ENCODE data around the gene FGFBP1. TPM values are rescaled to one million over a fixed set of nuclear protein-coding genes. Genes with fewer than 3 reads are reported as not detected.

FGFBP1 gene
- total RNA-seq, 1 donor from 2014 or later: not detected

DNA sequence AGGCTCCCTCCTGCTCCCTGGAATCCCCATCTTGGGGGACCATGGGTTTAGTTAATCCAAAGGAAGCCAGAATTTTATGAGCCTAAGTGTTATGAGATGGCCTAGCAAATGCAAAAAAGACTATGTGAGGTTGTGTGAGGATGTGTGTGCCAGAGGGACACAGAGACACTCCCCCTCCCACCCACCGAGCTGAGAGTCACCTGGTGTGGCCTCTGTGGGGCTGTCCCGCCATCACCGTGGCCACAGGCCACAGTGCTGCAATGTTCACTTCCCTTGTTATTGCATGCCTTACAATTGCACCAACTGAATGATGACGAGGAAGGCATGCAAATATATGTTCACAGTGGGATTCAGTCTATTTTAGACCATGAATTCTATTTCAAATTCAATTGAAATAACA, 25.0 kb upstream of the FGFBP1 start:
- no peak overlapping the region for H3K4me3 Mint-ChIP-seq (ENCODE audit: unreplicated experiment)
- no peak for TF ChIP-seq CTCF (IDR thresholded peaks at IDR 0.05)
- H3K27me3 Mint-ChIP-seq (ENCODE audit: low read depth): peaks cover 18% of the 10 kb centered on the region
- H3K4me1 Mint-ChIP-seq (ENCODE audit: low read depth): peaks cover 8% of the 10 kb centered on the region
- H3K36me3 Mint-ChIP-seq (ENCODE audit: low read depth): peaks cover 6% of the 10 kb centered on the region
- DNase-seq (ENCODE audit: low spot score): no peak
- H3K9me3 Mint-ChIP-seq (ENCODE audit: low read depth): peaks cover 10% of the 10 kb centered on the region
- H3K27ac Mint-ChIP-seq (ENCODE audit: unreplicated experiment): no peak overlapping the region

- H3K27me3 Mint-ChIP-seq (ENCODE audit: low read depth): peaks cover 18% of the 10 kb centered on the region
- no peak for DNase-seq (ENCODE audit: low spot score)
- peaks cover 8% of the 10 kb centered on the region for H3K4me1 Mint-ChIP-seq (ENCODE audit: low read depth)
Measured at GRCh38 chr4:15963001-15963451, 24.5 kb upstream of the FGFBP1 start, which contains the start of gene FGFBP2. TSS of gene FGFBP2 (minus strand) at chr4:15963175. CDS start at chr4:15963129, 46 bp downstream.

GRCh38 chr4:15961781-15962510, 23.4 kb upstream of the FGFBP1 start:
- H3K27ac Mint-ChIP-seq (ENCODE audit: unreplicated experiment): no peak overlapping the region
- H3K4me3 Mint-ChIP-seq (ENCODE audit: unreplicated experiment): no peak overlapping the region
- no peak for TF ChIP-seq CTCF (IDR thresholded peaks at IDR 0.05)
- peaks cover 15% of the 10 kb centered on the region for H3K27me3 Mint-ChIP-seq (ENCODE audit: low read depth)
- H3K36me3 Mint-ChIP-seq (ENCODE audit: low read depth): peaks cover 6% of the 10 kb centered on the region
- DNase-seq (ENCODE audit: low spot score): no peak
- peaks cover 8% of the 10 kb centered on the region for H3K4me1 Mint-ChIP-seq (ENCODE audit: low read depth)
- peaks cover 10% of the 10 kb centered on the region for H3K9me3 Mint-ChIP-seq (ENCODE audit: low read depth)

More at GRCh38 chr4:15963001-15963451, 24.5 kb upstream of the FGFBP1 start, which contains the start of gene FGFBP2:
- no peak within 1 kb of the TSS for H3K27ac Mint-ChIP-seq (ENCODE audit: unreplicated experiment)
- peak; percentile 86 for TF ChIP-seq CTCF (IDR thresholded peaks at IDR 0.05)
- H3K9me3 Mint-ChIP-seq (ENCODE audit: low read depth): peaks cover 10% of the 10 kb centered on the region
- no peak within 1 kb of the TSS for H3K4me3 Mint-ChIP-seq (ENCODE audit: unreplicated experiment)
- peaks cover 6% of the 10 kb centered on the region for H3K36me3 Mint-ChIP-seq (ENCODE audit: low read depth)

DNA sequence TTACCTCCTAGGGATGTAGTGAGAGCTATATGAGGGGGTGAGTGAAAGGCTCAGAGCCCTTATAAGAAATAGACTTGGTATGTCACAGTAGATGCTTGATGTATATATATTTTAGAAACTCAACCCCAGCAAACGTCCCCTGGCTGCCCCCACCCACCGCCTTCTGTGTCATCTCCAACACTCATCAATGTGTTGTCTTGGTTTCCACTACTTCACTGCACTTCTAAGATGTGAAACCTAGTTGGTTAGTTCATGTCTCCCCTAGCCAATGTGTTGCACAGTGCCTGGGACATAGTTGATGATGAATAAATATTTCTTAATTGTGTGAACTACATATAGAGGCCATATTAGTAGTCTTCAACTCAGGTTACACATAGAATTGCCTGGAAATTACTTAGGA, 20.0 kb upstream of the FGFBP1 start:
- H3K36me3 Mint-ChIP-seq (ENCODE audit: low read depth): no peaks in the 10 kb centered on the region

More for the DNA sequence above, 20.0 kb upstream of the FGFBP1 start:
- no peak for DNase-seq (ENCODE audit: low spot score)
- H3K4me1 Mint-ChIP-seq (ENCODE audit: low read depth): peaks cover 8% of the 10 kb centered on the region
- TF ChIP-seq CTCF (IDR thresholded peaks at IDR 0.05): no peak
- no peaks in the 10 kb centered on the region for H3K9me3 Mint-ChIP-seq (ENCODE audit: low read depth)
- peaks cover 7% of the 10 kb centered on the region for H3K27me3 Mint-ChIP-seq (ENCODE audit: low read depth)
- no peak overlapping the region for H3K4me3 Mint-ChIP-seq (ENCODE audit: unreplicated experiment)
- H3K27ac Mint-ChIP-seq (ENCODE audit: unreplicated experiment): no peak overlapping the region
